ENCODE results near the gene GOLGA6L10.
"Not testable (repeated sequence)": the region's sequence is repeated elsewhere in the genome, so short reads cannot be mapped to it uniquely, and the experiment has no call there.

DNA sequence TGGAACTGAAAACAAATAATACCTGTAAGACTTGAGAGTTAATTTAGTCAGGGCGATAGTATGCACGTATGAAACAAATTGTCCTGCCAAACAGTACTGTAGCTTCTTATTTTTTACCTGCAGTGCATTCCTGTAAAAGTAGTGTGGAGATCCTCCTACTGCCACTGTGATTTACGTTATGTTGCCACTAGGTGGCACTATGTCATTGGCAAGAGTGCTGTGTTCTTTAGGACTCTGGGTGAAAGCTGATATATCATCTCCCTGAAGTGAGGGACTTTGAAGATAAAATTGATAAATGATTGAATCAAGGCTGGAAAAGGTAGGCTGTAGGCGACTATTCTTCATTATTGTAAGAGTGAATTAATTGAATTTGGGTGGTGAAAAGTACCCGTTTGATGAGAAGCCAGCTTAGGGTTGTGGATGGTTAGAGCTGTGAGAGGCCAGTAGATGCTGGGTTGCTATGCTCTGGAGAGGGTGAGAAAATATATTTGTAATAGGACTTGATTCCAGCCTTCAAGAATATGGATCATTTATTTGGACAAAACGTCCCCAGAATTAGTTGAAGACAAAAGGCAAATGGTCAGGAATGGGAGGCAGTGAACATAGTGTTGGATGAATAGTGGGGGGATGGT lies 16.5 kb upstream of the GOLGA6L10 start:
- TF ChIP-seq, protein P1, sequence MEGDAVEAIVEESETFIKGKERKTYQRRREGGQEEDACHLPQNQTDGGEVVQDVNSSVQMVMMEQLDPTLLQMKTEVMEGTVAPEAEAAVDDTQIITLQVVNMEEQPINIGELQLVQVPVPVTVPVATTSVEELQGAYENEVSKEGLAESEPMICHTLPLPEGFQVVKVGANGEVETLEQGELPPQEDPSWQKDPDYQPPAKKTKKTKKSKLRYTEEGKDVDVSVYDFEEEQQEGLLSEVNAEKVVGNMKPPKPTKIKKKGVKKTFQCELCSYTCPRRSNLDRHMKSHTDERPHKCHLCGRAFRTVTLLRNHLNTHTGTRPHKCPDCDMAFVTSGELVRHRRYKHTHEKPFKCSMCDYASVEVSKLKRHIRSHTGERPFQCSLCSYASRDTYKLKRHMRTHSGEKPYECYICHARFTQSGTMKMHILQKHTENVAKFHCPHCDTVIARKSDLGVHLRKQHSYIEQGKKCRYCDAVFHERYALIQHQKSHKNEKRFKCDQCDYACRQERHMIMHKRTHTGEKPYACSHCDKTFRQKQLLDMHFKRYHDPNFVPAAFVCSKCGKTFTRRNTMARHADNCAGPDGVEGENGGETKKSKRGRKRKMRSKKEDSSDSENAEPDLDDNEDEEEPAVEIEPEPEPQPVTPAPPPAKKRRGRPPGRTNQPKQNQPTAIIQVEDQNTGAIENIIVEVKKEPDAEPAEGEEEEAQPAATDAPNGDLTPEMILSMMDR (IDR thresholded peaks at IDR 0.05; ENCODE audit: low read length): not testable (repeated sequence)
- TF ChIP-seq EZH2 (optimal IDR thresholded peaks at IDR 0.05; ENCODE audit: low read depth, low read length): not testable (repeated sequence)

Measured in MM.1S (cell line).